AG10803 (cell line): ENCODE results near the gene STX1A.

Experiments used
- DNase-seq: peaks from one replicate; pipeline ENCODE4 v3.0.0; 2010; ENCODE audit warnings: low read depth
- H3K4me3 ChIP-seq: 2 replicates; pipeline ENCODE4 v1.5.1; 2011; ENCODE audit warnings: mild to moderate bottlenecking, low read length, control low read depth
- TF ChIP-seq, protein P1 (sequence below): conservative IDR thresholded peaks from 2 replicates; pipeline ENCODE4 v1.5.1; 2011; ENCODE audit warnings: mild to moderate bottlenecking, low read length, control low read depth, inconsistent platforms

Gene STX1A

GRCh38 chr7:73705551-73705920 lies 13.9 kb downstream of the STX1A start:
- no peak overlapping the region for H3K4me3 ChIP-seq
- TF ChIP-seq, protein P1, sequence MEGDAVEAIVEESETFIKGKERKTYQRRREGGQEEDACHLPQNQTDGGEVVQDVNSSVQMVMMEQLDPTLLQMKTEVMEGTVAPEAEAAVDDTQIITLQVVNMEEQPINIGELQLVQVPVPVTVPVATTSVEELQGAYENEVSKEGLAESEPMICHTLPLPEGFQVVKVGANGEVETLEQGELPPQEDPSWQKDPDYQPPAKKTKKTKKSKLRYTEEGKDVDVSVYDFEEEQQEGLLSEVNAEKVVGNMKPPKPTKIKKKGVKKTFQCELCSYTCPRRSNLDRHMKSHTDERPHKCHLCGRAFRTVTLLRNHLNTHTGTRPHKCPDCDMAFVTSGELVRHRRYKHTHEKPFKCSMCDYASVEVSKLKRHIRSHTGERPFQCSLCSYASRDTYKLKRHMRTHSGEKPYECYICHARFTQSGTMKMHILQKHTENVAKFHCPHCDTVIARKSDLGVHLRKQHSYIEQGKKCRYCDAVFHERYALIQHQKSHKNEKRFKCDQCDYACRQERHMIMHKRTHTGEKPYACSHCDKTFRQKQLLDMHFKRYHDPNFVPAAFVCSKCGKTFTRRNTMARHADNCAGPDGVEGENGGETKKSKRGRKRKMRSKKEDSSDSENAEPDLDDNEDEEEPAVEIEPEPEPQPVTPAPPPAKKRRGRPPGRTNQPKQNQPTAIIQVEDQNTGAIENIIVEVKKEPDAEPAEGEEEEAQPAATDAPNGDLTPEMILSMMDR: no peak
- no peak for DNase-seq

DNA sequence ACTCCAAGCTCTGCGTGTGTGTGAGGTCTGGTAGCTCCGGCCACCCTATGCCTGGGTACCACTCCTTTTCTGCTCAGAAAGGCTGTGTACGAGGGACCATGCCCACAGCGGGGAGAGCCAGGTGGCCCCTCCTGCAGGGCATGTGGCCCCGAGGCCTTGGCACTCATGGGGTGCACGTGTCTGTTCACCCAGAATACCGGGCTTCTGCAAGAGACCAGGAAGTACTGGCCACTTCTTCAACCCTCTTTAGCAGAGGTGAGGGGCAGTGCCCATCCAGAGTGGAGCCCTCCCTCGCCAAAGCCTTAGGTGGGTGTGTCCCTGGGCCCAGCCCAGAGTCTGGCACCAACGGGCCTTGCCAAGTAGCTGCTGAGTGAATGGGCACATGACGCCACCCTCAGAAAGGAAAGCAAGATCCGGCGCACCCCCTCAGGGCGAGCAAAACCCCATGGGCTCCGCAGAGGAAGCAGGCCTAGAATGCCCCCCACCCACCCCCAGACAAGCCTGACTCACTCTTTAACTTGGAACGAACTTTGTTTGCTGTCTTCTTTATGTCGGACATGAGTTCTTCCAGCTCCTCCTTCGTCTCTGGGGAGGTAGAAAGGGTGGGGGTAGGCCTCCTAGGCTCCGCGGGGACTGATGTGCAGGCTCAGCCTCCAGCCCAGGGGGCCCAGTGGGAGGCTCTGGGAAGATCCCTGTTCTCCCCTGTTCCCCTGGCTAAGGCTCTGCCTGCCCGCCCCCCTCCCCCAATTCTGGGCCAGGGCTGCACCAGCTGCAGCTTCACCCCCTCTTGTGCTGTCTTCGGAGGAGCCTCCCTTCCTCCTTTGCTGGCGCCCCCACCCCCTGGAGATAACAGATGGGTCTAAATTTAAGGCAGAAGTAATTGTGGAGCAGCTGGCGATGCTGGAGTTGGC lies 14.6 kb downstream of the STX1A start:
- no peak for DNase-seq
- H3K4me3 ChIP-seq: no peak overlapping the region

DNA sequence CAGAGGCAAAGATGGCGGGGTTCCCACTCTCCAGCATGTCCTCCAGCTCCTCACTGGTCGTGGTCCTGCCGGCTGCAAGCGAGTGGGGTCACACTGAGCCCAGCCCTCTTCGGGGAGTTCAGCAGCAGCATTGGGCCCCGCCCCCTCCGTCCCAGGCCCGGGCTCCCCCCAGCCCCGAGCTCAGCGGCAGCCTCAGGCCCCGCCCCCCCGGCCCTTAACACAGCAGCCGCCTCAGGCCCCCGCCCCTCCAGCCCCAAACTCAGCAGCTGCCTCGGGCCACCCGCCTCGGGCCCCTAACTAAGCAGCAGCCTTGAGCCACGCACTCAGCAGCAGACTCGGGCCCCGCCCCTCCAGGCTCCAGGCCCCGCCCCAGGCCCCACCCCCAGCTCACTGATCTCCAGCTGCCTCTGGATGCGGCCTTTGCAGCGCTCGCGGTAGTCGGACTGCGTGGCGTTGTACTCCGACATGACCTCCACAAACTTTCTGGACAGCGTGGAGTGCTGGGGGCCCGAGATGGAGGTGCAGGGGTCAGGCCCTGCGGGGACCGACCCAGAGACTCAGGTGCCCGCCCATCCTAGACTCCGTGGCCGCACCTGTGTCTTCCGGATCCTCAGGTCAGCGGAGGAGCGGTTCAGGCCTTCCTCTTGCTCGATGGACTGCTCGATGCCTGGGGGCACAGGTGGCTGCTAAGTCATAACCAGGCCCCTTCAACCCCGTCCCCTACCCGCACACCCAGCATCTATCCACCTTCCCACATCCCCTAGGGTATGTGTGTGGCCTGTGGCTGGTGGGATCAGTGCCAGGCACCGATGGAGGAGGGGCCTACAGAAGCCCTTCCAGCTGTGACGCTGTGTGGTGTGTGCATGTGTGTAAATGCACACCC lies 15.5 kb downstream of the STX1A start:
- TF ChIP-seq, protein P1: no peak
- no peak for DNase-seq
- no peak overlapping the region for H3K4me3 ChIP-seq

More for the DNA sequence above, 14.6 kb downstream of the STX1A start:
- TF ChIP-seq, protein P1: no peak

- TF ChIP-seq, protein P1: no peak
- H3K4me3 ChIP-seq: no peak overlapping the region
Observed at GRCh38 chr7:73703225-73703624, 16.2 kb downstream of the STX1A start.

GRCh38 chr7:73702665-73703064 lies 16.8 kb downstream of the STX1A start:
- DNase-seq: no peak
- TF ChIP-seq, protein P1: no peak
- no peak overlapping the region for H3K4me3 ChIP-seq

More at GRCh38 chr7:73703225-73703624, 16.2 kb downstream of the STX1A start:
- DNase-seq: no peak

GRCh38 chr7:73702226-73702625 lies 17.2 kb downstream of the STX1A start:
- DNase-seq: no peak
- H3K4me3 ChIP-seq: no peak overlapping the region
- TF ChIP-seq, protein P1: no peak
